Measurements from ENCODE around the gene FLNB.

- TF ChIP-seq CTCF (IDR thresholded peaks at IDR 0.05) (no peak), POLR2A (IDR thresholded peaks at IDR 0.05) (no peak)
These were observed 192.0 kb downstream of the FLNB start for GRCh38 chr3:58200121-58200709.
